ENCODE data around the gene ARSI. TPM values are rescaled to one million over a fixed set of nuclear protein-coding genes. Genes with fewer than 3 reads are reported as not detected.
A peak's percentile ranks its signal among the peaks of the same experiment; 100 is the strongest.

The ARSI gene
- total RNA-seq, 1 experiment from 2014 or later = 5.9 TPM

GRCh38 chr5:150264667-150265603 lies 37.8 kb downstream of the ARSI start:
- no peak for DNase-seq (ENCODE audit: low spot score)
- no peaks in the 10 kb centered on the region for H3K9me3 Mint-ChIP-seq
- ChIA-PET POLR2A (no interaction called here), CTCF (interaction anchor here (1.0 to 1.7 kb wide), 5 partner anchors 9 to 133 kb away, joined by 3 to 6 read pairs (median 4); partner anchors contain the start of gene TCOF1)
- H3K27me3 Mint-ChIP-seq (ENCODE audit: low read depth) = no peaks in the 10 kb centered on the region
- peaks cover 7% of the 10 kb centered on the region for H3K4me1 Mint-ChIP-seq
- H3K36me3 Mint-ChIP-seq = no peaks in the 10 kb centered on the region
- no peak overlapping the region for H3K4me3 Mint-ChIP-seq
- no peak for ATAC-seq
- no peak for TF ChIP-seq ZNF671 (CRISPR knock-in tag; IDR thresholded peaks at IDR 0.05)
- TF ChIP-seq ZNF423 (CRISPR knock-in tag; IDR thresholded peaks at IDR 0.05) = 0 out of 2 replicates have a peak, but pooled peaks have one; percentile 28
- no peak for TF ChIP-seq ZNF317 (CRISPR knock-in tag; IDR thresholded peaks at IDR 0.05; ENCODE audit: borderline replicate concordance, low read depth)
- no peak for TF ChIP-seq HMGA2 (CRISPR knock-in tag; IDR thresholded peaks at IDR 0.05)
- no peak overlapping the region; the same call in 1 of the 2 replicates for H3K27ac Mint-ChIP-seq

- ATAC-seq (no peak), DNase-seq (ENCODE audit: low spot score) (no peak)
- ChIA-PET CTCF (interaction anchor here (1.0 to 2.7 kb wide), 5 partner anchors 8 to 94 kb away, joined by 3 to 7 read pairs (median 4); partner anchors contain the start of gene TCOF1), POLR2A (no interaction called here)
- H3K4me3 Mint-ChIP-seq = no peak overlapping the region
- no peaks in the 10 kb centered on the region for H3K9me3 Mint-ChIP-seq
- TF ChIP-seq TEAD4 (CRISPR knock-in tag; IDR thresholded peaks at IDR 0.05) = no peak
- TF ChIP-seq FOXP1 (CRISPR knock-in tag; IDR thresholded peaks at IDR 0.05; ENCODE audit: borderline replicate concordance) = 0 out of 2 replicates have a peak, but pooled peaks have one; percentile 36
- no peaks in the 10 kb centered on the region for H3K27me3 Mint-ChIP-seq (ENCODE audit: low read depth)
- H3K36me3 Mint-ChIP-seq = no peaks in the 10 kb centered on the region
- peaks cover 6% of the 10 kb centered on the region for H3K4me1 Mint-ChIP-seq
- no peak overlapping the region for H3K27ac Mint-ChIP-seq
These were observed 38.7 kb downstream of the ARSI start for GRCh38 chr5:150263801-150264621.

- no peak overlapping the region for H3K4me3 Mint-ChIP-seq
- H3K4me1 Mint-ChIP-seq = peaks cover 6% of the 10 kb centered on the region
- TF ChIP-seq NFE2L1 (CRISPR knock-in tag; IDR thresholded peaks at IDR 0.05) (no peak), ZNF423 (CRISPR knock-in tag; IDR thresholded peaks at IDR 0.05) (no peak), ESRRA (CRISPR knock-in tag; IDR thresholded peaks at IDR 0.05; ENCODE audit: borderline replicate concordance) (no peak)
- no peaks in the 10 kb centered on the region for H3K9me3 Mint-ChIP-seq
- ChIA-PET POLR2A (no interaction called here), CTCF (interaction anchor here (2.2 to 2.7 kb wide), 2 partner anchors 9 to 88 kb away, joined by 5 to 7 read pairs; no protein-coding TSS in a partner anchor)
- ATAC-seq = no peak
- no peak overlapping the region for H3K27ac Mint-ChIP-seq
- no peaks in the 10 kb centered on the region for H3K36me3 Mint-ChIP-seq
- no peak for DNase-seq (ENCODE audit: low spot score)
- no peaks in the 10 kb centered on the region for H3K27me3 Mint-ChIP-seq (ENCODE audit: low read depth)
These were observed 39.3 kb downstream of the ARSI start for GRCh38 chr5:150263375-150263775.

GRCh38 chr5:150262502-150262901 lies 40.2 kb downstream of the ARSI start:
- Mint-ChIP-seq H3K36me3 (no peaks in the 10 kb centered on the region), H3K27me3 (ENCODE audit: low read depth) (no peaks in the 10 kb centered on the region), H3K27ac (no peak overlapping the region), H3K9me3 (no peaks in the 10 kb centered on the region), H3K4me3 (no peak overlapping the region), H3K4me1 (peaks cover 6% of the 10 kb centered on the region)
- no peak for DNase-seq (ENCODE audit: low spot score)
- POLR2A ChIA-PET = interaction anchor here (0.6 kb wide), 1 partner anchor 406 kb away, joined by 3 read pairs; no protein-coding TSS in a partner anchor
- no peak for ATAC-seq
- CTCF ChIA-PET = interaction anchor here (0.9 to 2.7 kb wide), 4 partner anchors 10 to 89 kb away, joined by 3 to 7 read pairs (median 4); no protein-coding TSS in a partner anchor
- TF ChIP-seq NFYB (CRISPR knock-in tag; conservative IDR thresholded peaks at IDR 0.05; ENCODE audit: low read depth) (no peak), TEAD4 (CRISPR knock-in tag; IDR thresholded peaks at IDR 0.05) (no peak), HMGXB4 (CRISPR knock-in tag; IDR thresholded peaks at IDR 0.05) (no peak), STAT6 (CRISPR knock-in tag; conservative IDR thresholded peaks at IDR 0.05; ENCODE audit: low read depth) (no peak), ZNF423 (CRISPR knock-in tag; IDR thresholded peaks at IDR 0.05) (no peak), CDX4 (CRISPR knock-in tag; IDR thresholded peaks at IDR 0.05; ENCODE audit: borderline replicate concordance) (no peak), USF1 (CRISPR knock-in tag; IDR thresholded peaks at IDR 0.05) (no peak), AFF4 (CRISPR knock-in tag; IDR thresholded peaks at IDR 0.05; ENCODE audit: borderline replicate concordance) (no peak), ZNF317 (CRISPR knock-in tag; IDR thresholded peaks at IDR 0.05; ENCODE audit: borderline replicate concordance, low read depth) (no peak)
